ENCODE data around the gene SYT17.

SYT17 gene

GRCh38 chr16:19132898-19133297 lies 35.1 kb upstream of the SYT17 start:
- H3K9me3 ChIP-seq (ENCODE audit: control insufficient read depth, insufficient read depth, low read length) = no peaks in the 10 kb centered on the region
- H3K4me3 ChIP-seq (ENCODE audit: low read length) = no peak overlapping the region
- H3K79me2 ChIP-seq (ENCODE audit: control insufficient read depth, low read length) = no peaks in the 10 kb centered on the region
- H3K27ac ChIP-seq (ENCODE audit: low read depth, low read length) = no peak overlapping the region
- peaks cover 35% of the 10 kb centered on the region for H3K4me1 ChIP-seq (ENCODE audit: control insufficient read depth, low read length)
- H3F3A ChIP-seq (ENCODE audit: control insufficient read depth, insufficient read depth) = no peaks in the 10 kb centered on the region
- H3K9me2 ChIP-seq (replicated peaks; ENCODE audit: control insufficient read depth, low read length) = no peaks in the 10 kb centered on the region
- TF ChIP-seq EZH2phosphoT487 (IDR thresholded peaks at IDR 0.05; ENCODE audit: borderline replicate concordance, low read length) (no peak), CTCF (IDR thresholded peaks at IDR 0.05; ENCODE audit: low read depth, low read length, poor library complexity, severe bottlenecking) (no peak)
- H3K4me2 ChIP-seq (ENCODE audit: low read length) = no peak overlapping the region
- H4K20me1 ChIP-seq (ENCODE audit: control insufficient read depth, insufficient read depth, low read depth, low read length) = no peaks in the 10 kb centered on the region
- H3K36me3 ChIP-seq (ENCODE audit: control insufficient read depth, low read length) = no peaks in the 10 kb centered on the region
- H3K27me3 ChIP-seq (ENCODE audit: control insufficient read depth, low read length) = no peaks in the 10 kb centered on the region

GRCh38 chr16:19133600-19133999 lies 34.4 kb upstream of the SYT17 start:
- TF ChIP-seq CTCF (IDR thresholded peaks at IDR 0.05; ENCODE audit: low read depth, low read length, poor library complexity, severe bottlenecking) (no peak), EZH2phosphoT487 (IDR thresholded peaks at IDR 0.05; ENCODE audit: borderline replicate concordance, low read length) (no peak)
- no peaks in the 10 kb centered on the region for H3K79me2 ChIP-seq (ENCODE audit: control insufficient read depth, low read length)
- peaks cover 35% of the 10 kb centered on the region for H3K4me1 ChIP-seq (ENCODE audit: control insufficient read depth, low read length)
- no peaks in the 10 kb centered on the region for H4K20me1 ChIP-seq (ENCODE audit: control insufficient read depth, insufficient read depth, low read depth, low read length)
- no peaks in the 10 kb centered on the region for H3F3A ChIP-seq (ENCODE audit: control insufficient read depth, insufficient read depth)
- H3K36me3 ChIP-seq (ENCODE audit: control insufficient read depth, low read length) = no peaks in the 10 kb centered on the region
- no peaks in the 10 kb centered on the region for H3K9me2 ChIP-seq (replicated peaks; ENCODE audit: control insufficient read depth, low read length)
- no peak overlapping the region for H3K4me3 ChIP-seq (ENCODE audit: low read length)
- H3K27me3 ChIP-seq (ENCODE audit: control insufficient read depth, low read length) = no peaks in the 10 kb centered on the region
- no peak overlapping the region for H3K27ac ChIP-seq (ENCODE audit: low read depth, low read length)
- H3K9me3 ChIP-seq (ENCODE audit: control insufficient read depth, insufficient read depth, low read length) = no peaks in the 10 kb centered on the region
- no peak overlapping the region for H3K4me2 ChIP-seq (ENCODE audit: low read length)

GRCh38 chr16:19135201-19135842 lies 32.7 kb upstream of the SYT17 start:
- no peak for TF ChIP-seq CTCF (IDR thresholded peaks at IDR 0.05; ENCODE audit: low read depth, low read length, poor library complexity, severe bottlenecking)
- no peak for TF ChIP-seq EZH2phosphoT487 (IDR thresholded peaks at IDR 0.05; ENCODE audit: borderline replicate concordance, low read length)
- Histone ChIP-seq H3K36me3 (ENCODE audit: control insufficient read depth, low read length) (no peaks in the 10 kb centered on the region), H3K4me2 (ENCODE audit: low read length) (no peak overlapping the region), H3F3A (ENCODE audit: control insufficient read depth, insufficient read depth) (no peaks in the 10 kb centered on the region), H3K27me3 (ENCODE audit: control insufficient read depth, low read length) (no peaks in the 10 kb centered on the region), H3K4me3 (ENCODE audit: low read length) (no peak overlapping the region), H3K4me1 (ENCODE audit: control insufficient read depth, low read length) (peaks cover 29% of the 10 kb centered on the region), H3K9me3 (ENCODE audit: control insufficient read depth, insufficient read depth, low read length) (no peaks in the 10 kb centered on the region), H3K79me2 (ENCODE audit: control insufficient read depth, low read length) (no peaks in the 10 kb centered on the region), H3K9me2 (replicated peaks; ENCODE audit: control insufficient read depth, low read length) (no peaks in the 10 kb centered on the region), H3K27ac (ENCODE audit: low read depth, low read length) (no peak overlapping the region), H4K20me1 (ENCODE audit: control insufficient read depth, insufficient read depth, low read depth, low read length) (no peaks in the 10 kb centered on the region)

Measured in DOHH2 (cell line).